Activated CD8-positive, alpha-beta memory T cell treated with anti-CD3 and anti-CD28 coated beads for 48 hours (primary cell): ENCODE results near the gene EBPL.
"Not testable (repeated sequence)": the region's sequence is repeated elsewhere in the genome, so short reads cannot be mapped to it uniquely, and the experiment has no call there.

Experiments
- DNase-seq, 3 experiments: peaks; one replicate each; pipeline ENCODE4 v3.0.0-alpha.2; 2020; ENCODE audit warnings: low read depth in 2 of 3, low spot score in 2 of 3

The EBPL gene

DNA sequence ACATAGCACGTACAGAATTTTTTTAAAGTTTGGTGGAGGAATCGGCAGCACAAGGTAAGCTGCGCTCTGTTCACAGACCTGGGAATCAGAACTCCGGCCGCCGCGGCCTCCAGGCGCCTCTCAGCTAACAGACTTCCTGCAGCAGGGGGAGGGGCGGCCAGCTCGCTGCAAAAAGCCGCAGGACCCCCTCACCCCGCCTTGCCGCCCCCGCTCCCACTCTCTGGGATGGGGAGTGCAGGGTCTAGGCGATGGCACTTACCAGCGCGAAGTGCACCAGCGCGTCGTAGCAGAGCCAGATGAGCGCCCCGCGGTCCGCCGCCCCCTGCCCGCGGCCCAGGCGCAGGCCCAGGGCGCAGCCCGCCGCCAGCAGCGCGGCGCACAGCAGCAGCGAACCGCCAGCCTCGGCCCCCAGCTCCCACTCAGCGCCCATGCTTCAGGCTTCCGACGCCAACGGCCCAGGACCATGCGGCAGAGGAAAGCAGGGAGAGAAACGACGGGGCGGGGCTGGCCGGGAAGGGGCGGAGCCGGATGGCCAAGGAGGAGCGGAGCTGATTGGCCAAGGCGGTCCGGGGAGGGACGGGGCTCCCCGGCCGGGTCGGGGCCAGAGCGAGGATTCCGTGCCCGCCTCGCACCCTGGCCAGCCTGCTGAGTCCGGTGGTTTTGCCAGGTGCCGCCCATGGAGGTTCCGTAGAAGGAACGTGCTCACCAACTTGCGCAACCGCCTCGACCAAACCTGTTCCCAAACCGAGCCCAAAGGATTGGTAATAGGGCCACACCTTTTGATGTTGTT is at the start of gene EBPL:
Gene EBPL (minus strand): TSS at position 492 of the 790 bp plus-strand sequence. CDS start 62 bp downstream, at position 430.
- peak; percentile 74 to 85 (median 80) for DNase-seq

DNA sequence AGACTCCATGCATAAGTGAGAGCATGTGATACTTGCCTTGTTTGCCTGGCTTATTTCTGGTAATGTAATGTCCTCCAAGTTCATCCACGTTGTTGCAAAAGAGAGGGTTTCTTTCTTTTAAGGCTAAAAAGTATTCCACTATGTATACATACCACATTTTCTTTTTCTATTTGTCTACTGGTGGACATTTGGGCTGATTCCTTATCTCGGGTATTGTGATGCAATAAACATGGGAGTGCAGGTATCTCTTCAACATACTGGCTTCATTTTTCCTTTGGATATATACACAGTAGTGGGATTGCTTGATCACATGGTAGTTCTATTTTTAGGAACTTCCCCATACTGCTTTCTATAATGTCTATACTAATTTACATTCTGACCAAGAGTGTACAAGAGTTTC is 49.6 kb upstream of the EBPL start:
- DNase-seq: no peak

DNA sequence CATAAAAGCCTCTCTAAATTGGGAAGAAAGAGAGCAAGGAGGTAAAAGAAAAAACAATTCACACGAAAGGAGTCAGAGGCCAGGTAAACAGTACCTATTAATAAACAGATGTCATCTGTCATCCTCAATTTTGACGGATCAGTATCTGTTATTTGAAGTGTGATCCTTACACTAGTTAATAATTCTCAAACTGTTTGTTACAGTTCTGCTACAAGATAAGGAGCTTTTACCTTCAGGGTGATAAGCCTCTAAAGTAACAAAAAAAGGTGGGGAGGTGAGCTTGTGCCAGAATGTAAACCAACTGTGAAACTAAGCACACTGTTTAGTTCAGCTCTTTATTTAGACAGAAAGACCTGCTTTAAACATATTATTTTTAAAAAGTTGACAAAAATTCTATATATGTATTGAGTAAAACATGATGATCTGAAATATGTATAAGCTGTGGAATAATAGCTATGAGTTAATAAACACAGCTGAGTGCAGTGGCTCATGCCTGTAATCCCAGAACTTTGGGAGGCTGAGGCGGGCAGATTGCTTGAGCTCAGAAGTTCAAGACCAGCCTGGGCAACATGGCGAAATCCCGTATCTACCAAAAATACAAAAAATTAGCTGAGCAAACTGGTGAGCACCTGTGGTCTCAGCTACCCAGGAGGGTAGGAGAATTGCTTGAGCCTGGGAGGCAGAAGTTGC is 48.4 kb upstream of the EBPL start:
- DNase-seq: no peak

DNA sequence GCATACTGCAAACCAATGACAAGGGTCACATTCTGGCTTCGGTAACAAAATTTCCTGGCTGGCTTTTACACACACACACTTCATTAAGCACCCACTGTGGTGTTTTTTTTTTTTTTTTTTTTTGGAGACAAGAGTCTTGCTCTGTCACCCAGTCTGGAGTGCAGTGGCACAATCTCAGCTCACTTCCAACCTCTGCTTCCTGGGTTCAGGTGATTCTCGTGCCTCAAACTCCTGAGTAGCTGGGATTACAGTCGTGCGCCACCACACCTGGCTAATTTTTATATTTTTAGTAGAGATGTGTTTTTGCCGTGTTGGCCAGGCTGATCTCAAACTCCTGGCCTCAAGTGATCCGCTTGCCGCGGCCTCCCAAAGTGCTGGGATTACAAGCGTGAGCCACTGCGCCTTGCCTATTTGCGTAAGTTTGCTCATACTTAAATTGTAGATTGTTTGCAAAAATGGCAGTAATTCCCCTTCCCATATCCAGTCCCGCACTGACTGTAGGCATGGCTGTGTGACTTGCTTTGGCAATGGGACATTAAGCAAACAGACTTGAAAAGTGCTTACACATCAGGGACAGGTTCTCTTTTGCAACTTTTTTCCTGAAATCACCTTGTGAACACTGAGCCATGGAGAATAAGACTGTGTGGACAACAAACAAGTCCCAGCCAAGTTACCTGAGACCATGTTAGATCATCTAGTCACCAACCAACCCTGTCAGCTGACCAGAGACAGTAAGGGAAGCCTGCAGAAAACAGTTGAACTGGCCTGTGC is 42.1 kb upstream of the EBPL start:
- DNase-seq: no peak

DNA sequence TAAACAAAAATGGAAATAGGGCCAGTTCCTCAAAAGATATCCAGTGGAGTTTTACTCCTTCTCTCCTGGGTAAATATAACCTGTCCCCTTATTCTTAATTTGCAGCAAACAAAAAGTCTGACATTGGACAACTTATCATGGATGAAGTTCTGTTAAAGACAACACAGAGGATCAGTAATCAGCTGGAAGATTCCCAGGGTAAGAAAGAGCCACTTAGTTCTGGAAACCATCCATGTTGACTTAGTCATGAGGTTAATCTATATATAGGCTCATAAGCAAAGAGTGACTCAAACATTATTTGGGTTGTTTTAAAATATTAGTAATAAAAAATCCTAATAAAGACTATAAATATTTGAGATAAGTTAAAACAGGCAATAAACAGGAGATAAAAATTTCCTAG is 40.5 kb upstream of the EBPL start:
- no peak for DNase-seq

DNA sequence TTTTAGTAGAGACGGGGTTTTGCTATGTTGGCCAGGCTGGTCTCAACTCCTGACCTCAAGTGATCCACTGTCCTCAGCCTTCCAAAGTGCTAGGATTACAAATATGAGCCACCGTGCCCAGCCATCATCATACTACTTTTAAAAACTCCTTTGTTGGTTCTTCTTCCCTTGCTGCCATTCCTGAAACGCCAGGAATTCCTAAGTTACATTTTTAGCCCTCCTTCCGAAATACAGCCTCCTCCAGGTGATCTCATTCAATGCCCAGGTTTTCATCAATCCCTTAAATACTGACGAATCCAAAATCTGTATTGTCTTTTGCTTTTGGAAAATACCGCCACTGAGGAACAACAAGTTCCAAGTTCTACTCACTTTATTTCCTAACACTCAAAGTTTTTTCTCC is 25.3 kb upstream of the EBPL start:
- DNase-seq: no peak

DNA sequence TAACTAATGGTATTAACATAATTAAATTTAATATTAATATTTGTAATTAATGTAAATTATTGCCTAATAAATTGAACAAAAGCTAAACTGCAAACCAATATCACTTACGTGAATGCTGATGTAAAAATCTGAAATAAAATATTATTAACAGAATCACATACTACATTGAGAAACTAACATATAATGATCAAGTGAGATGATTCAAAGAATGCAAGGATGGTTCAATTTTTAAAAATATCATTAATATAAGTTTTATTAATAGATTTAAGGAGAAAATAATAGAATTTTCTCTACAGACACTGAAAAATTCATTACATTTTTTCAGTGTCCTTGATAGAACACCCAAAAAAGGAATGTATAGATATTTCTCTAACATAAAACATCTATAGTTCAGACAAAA is 23.5 kb upstream of the EBPL start:
- DNase-seq: no peak

DNA sequence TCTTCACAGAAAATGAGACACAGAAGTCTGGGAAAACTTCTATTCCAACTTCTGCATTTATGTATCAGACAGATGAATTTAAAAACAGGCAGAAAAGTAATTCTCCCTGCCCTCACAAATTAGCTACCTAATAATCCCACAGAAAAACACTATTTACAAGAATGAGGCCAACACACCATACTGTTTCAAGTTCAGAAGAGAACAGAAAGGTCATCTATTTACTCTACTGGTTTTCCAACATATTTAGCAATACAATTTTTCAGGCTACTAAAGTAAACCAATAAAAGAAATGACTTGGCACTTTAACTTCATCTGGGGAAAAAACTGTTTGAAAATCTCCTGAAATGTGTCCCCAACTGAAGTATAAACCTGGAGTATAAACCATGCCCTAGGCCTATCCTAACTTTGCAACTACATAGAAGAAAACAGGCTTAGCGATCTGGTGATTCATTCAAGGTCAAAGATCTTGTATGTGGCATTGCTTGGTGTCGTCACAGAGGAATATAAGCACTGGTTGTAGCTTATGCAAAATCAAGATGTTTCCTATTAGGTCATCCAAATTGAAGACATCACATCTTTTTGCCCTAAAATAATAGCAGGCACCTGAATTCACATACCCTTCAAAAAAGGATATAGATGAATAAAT is 20.1 kb upstream of the EBPL start:
- DNase-seq: no peak

DNA sequence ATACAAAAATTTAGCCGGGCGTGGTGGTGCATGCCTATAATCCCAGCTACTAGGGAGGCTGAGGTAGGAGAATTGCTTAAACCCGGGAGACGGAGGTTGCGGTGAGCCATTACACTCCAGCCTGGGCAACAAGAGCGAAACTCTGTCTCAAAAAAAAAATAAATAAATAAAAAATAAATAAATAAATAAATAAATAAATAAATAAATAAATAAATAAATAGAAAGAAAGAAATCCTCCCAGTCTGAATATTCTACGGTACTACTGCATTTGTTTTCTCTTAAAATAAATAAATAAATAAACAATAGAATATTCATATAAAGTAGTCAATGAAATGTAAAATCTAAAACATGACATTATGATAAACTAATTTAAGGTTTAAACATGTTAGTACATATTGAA is 13.0 kb upstream of the EBPL start:
- DNase-seq: not testable (repeated sequence)

DNA sequence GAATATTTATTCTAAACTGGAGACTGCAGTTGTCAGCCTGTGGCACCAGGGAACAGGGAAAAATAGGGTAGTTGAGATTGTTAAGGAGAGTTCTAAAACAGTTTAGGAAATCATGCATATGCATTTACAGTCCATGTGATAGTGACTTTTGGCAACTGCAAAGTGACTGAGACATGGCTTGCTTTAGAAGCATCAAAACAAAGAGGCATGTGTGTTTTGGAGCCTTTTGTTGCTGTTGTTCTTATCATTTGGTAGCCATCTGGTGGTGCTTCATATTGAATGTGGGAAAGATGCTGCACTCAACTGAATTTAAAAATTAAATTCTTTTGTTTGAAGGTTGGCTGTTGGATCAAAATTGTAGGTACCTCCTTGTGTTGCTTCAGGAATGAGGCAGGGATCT is 10.2 kb upstream of the EBPL start:
- no peak for DNase-seq

DNA sequence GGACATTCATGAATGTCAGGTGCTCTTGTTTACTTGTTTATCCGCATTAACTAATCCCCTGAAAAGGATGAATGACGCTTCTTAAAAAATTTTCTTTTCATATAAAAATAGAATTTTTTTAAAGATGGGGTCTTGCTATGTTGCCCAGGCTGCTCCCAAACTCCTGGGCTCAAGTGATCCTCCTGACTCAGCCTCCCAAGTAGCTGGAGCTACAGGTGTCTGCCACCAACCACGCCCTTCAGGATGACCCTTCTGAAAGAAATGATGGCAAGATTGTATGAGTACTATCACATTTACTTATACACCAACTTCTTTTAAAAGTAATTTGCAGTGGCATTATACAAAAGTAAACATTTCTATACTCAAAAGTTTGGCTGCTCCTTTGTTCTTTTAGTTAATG is 6.2 kb upstream of the EBPL start:
- no peak for DNase-seq

DNA sequence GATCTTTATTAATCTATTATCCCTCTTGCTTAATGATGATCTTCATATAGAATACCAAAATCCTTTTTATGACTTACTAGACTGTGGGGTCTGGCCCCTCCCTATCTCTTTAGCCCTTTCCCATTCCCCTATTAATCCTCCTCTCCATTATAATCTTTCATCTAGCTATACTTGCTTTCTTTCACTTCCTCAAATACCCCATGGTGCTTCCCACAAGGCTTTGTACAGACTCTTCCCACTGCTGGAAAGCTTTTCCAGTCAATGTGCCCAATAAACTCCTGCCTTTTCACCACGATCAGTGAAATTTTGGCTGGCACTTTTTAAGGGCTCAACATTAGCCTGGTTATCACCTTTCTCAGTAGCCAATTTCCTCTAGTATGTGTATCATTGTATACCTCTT is 3.2 kb upstream of the EBPL start:
- no peak for DNase-seq

DNA sequence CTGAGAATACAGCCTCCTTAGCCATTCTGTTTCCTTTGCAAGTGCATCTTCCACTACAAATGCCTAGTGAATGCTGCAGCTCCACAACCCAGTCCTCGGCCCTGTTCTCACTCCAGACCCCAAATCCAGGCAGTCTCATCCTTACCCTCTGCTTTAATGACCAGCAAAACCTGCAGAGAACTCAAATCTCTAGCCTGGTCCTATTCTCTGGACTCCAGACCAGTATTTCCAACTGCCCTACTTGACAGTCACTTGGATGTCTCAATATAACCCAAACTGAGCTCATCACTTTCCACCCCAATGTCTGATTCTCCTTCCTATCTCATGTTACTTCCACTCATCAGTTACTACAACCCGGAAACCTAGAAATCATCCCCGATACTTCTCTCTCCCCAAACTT is 2.6 kb upstream of the EBPL start:
- DNase-seq: no peak

DNA sequence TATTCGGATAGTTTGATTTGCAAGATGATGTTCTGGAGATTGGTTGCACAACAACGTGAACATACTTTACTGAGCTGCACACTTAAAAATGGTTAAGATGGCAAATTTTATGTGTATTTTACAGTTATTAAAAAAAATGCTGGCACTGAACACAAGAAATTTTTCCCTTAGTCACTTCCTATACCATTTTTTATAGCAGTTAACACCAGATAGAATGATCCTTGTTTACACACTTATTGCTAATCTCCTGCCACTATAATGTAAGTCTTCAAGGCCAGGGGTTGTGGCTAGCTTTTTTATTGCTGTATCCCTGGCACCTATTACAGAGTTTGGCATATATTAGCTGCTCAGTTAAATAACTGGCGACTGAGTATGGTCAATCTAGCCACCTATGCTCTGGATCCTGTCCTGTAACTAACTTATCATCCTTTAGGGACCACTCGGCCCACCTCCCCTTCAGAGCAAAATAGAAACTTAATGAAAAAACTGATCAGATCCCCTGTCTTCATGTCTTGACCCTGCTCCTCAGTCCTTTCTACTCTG is 2.0 kb upstream of the EBPL start:
- DNase-seq: no peak

DNA sequence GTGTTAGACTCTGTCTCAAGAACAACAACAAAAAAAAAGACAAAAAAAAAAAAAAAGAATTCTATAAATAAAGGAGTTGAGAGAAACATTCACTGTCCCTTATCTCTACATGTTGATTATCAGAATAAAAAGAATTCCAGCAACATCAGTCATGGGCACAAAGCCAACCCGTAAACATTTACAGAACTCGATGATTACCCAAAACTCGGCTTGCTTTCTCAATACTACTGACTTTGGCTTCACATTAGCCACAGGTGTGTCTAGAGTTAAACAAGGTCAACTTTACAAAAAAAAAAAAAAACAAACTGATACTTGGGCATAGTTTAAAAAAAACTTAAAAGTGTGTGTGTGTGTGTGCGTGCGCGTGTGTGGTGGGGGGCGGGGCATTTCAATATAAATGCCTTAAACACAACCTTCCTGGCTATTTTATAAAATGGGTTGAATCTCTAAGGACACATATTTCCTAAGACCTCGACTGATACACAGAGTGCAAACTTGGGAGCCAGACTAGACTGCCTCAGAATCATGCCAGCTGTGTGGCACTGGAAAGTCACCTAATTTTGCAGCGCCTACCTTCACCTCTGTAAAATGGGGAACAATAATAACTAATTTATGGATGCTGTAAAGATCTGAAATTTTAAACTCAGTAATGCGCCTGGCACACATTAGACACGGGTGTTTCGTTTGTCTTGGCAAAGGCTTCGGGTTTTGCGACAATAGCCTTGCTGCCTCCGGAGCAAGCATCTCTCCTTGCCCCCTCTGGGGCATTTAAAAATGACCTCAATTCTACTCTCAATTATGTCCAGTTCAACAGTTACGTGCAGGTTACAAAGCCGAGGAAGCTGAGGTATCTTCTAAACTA is 922 bp downstream of the EBPL start:
- no peak for DNase-seq

DNA sequence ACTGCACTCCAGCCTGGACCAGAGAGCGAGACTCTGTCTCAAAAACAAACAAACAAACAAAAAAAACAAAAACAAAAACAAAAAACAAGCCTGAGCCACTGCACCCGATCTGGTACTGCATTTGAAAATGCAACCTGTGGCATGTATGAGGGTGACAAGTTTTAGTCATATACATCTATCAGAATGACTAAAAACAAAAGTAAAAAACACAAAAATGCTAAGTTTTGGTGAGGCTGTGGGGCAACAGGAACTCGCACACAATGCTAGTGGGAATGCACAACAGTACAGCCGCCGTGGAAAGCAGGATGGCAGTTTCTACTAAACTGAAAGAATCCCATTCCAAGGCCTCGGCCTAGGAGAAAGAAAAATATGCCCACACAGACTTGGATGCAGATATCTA is 7.8 kb downstream of the EBPL start:
- no peak for DNase-seq

DNA sequence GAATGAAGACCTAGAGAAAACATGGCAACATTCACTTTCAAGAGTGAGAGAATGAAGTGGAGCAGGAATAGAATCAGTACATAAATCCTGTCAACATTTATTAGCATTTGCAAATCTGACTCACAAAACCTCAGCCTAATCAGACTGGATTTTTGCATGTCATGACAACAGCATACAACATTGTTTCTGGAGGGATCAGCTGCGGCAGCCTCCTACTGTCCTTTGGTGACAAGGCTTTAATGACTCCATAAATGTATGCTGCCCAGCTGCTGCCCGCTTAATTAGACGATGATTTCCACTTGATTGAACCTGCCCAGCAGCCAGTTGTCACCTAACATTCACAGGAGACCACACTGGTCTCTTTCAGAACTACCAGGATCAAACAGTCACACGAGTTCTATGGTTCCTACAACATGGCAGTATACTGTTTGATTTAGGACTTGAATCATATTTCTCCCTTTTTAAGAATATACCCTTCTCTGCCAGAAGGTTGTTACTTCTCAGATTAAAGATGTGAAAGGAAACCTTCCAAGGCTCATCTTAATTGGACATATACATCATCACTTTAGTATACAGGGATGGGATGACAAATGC is 9.3 kb downstream of the EBPL start:
- no peak for DNase-seq

DNA sequence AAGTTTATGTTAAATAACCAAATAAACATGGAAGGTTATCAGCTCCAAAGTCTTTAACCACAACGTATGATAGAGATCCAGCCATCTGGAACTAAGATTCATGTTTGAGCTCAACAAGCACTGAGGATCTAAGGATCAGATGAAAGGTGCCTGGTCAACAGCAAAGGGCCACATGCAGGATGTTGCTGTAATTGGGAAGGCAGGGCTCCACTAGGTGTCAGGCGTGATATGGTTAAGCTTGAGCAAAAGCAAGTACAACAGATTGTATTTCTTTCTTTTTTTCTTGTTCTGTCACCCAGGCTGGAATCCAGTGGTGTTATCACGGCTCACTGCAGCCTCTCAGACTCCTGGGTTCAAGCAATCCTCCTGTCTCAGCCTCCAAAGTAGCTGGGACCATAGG is 12.0 kb downstream of the EBPL start:
- DNase-seq: no peak

DNA sequence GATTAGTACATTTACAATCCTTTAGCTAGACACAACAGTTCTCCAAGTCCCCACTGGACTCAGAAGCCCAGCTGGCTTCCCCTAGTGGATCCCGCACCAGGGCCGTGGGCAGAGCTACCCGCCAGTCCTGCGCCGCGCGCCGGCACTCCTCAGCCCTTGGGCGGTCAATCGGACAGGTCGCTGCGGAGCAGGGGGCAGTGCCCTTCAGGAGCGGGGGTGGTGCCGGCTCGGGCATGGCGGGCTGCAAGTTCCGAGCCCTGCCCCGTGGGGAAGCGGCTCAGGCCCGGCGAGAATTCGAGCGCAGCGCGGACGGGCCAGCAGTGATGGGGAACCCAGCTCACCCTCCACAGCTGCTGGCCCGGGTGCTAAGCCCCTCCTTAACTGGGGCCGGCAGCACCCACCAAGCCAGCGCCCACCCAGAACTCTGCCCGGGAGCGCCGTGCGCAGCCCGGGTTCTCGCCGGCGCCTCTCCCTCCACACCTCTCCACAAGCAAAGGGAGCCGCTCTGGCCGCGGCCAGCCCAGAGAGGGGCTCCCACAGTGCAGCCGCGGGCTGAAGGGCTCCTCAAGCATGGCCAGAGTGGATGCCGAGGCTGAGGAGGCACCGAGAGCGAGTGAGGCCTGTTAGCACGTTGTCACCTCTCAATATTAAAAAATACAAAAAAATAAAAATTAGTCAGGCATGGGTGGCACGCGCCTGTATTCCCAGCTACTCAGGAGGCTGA is 12.9 kb downstream of the EBPL start:
- no peak for DNase-seq
